Measurements from ENCODE around the gene HS6ST2.

DNA sequence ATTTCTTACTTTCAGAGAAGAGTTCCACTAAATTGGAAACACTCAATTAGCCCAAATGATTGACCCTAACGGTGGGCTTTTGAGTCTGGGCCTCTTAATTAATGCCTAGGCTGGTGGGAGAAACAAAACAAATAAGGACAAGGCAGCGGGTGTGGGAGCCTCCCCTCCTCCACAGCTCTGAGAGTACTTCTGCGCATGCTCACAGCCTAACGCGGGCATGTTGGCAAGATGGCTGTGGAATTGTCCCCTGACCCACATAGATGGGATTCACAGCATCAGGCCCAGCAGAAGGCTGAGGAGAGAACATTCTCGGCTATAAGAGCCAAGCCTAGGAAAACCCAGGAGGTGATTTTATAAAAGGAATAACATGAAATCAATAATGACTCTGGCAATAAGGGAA is 230.1 kb downstream of the HS6ST2 start:
- TF ChIP-seq, protein P1, sequence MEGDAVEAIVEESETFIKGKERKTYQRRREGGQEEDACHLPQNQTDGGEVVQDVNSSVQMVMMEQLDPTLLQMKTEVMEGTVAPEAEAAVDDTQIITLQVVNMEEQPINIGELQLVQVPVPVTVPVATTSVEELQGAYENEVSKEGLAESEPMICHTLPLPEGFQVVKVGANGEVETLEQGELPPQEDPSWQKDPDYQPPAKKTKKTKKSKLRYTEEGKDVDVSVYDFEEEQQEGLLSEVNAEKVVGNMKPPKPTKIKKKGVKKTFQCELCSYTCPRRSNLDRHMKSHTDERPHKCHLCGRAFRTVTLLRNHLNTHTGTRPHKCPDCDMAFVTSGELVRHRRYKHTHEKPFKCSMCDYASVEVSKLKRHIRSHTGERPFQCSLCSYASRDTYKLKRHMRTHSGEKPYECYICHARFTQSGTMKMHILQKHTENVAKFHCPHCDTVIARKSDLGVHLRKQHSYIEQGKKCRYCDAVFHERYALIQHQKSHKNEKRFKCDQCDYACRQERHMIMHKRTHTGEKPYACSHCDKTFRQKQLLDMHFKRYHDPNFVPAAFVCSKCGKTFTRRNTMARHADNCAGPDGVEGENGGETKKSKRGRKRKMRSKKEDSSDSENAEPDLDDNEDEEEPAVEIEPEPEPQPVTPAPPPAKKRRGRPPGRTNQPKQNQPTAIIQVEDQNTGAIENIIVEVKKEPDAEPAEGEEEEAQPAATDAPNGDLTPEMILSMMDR (IDR thresholded peaks at IDR 0.05; ENCODE audit: low read depth, low read length, missing input control): no peak
- TF ChIP-seq, protein P2, sequence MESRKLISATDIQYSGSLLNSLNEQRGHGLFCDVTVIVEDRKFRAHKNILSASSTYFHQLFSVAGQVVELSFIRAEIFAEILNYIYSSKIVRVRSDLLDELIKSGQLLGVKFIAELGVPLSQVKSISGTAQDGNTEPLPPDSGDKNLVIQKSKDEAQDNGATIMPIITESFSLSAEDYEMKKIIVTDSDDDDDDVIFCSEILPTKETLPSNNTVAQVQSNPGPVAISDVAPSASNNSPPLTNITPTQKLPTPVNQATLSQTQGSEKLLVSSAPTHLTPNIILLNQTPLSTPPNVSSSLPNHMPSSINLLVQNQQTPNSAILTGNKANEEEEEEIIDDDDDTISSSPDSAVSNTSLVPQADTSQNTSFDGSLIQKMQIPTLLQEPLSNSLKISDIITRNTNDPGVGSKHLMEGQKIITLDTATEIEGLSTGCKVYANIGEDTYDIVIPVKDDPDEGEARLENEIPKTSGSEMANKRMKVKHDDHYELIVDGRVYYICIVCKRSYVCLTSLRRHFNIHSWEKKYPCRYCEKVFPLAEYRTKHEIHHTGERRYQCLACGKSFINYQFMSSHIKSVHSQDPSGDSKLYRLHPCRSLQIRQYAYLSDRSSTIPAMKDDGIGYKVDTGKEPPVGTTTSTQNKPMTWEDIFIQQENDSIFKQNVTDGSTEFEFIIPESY (IDR thresholded peaks at IDR 0.05): no peak
- TF ChIP-seq, protein P3, sequence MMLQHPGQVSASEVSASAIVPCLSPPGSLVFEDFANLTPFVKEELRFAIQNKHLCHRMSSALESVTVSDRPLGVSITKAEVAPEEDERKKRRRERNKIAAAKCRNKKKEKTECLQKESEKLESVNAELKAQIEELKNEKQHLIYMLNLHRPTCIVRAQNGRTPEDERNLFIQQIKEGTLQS (IDR thresholded peaks at IDR 0.05): no peak
- no peak for TF ChIP-seq JUND (IDR thresholded peaks at IDR 0.05)
